Measurements from ENCODE around the gene RENBP.

GRCh38 chrX:153934148-153934761 is 10.2 kb downstream of the RENBP start:
- TF ChIP-seq CTCF (IDR thresholded peaks at IDR 0.05) (no peak), POLR2A (IDR thresholded peaks at IDR 0.05) (no peak)
